KBM-7 (cell line): ENCODE measurements around the gene SPOPL.

ENCODE experiments used
- DNase-seq: peaks from one replicate; pipeline ENCODE4 v3.0.0-alpha.2; 2015
- in situ Hi-C: fragments of 300-500 bp; cut with MboI; formaldehyde crosslinking; loops from 2 replicates; pipeline ENCODE4 v1.14.3; 2020; ENCODE audit warnings: low sequenced_read_pairs, low pct_unique_long_range_greater_than_20kb, mixed read lengths

The SPOPL gene

GRCh38 chr2:138577066-138577465 lies 75.5 kb downstream of the SPOPL start:
- no peak for DNase-seq
- in situ Hi-C loops = no loop called here

- no peak for DNase-seq
- in situ Hi-C loops = no loop called here
Observed at GRCh38 chr2:138579556-138579955, 78.0 kb downstream of the SPOPL start.

- DNase-seq = no peak
- in situ Hi-C loops = no loop called here
Observed at GRCh38 chr2:138581909-138582308, 80.3 kb downstream of the SPOPL start.

GRCh38 chr2:138589663-138590062 lies 88.1 kb downstream of the SPOPL start:
- in situ Hi-C loops = no loop called here
- no peak for DNase-seq

- in situ Hi-C loops = no loop called here
- no peak for DNase-seq
Observed at GRCh38 chr2:138596403-138596802, 94.8 kb downstream of the SPOPL start.

GRCh38 chr2:138600732-138601457 lies 99.3 kb downstream of the SPOPL start:
- peak; percentile 7 for DNase-seq
- in situ Hi-C loops = no loop called here

- in situ Hi-C loops = no loop called here
- DNase-seq = no peak
Observed at GRCh38 chr2:138601458-138602165, 100.0 kb downstream of the SPOPL start.

GRCh38 chr2:138602166-138602460 lies 100.5 kb downstream of the SPOPL start:
- in situ Hi-C loops = no loop called here
- no peak for DNase-seq

GRCh38 chr2:138607746-138608145 lies 106.2 kb downstream of the SPOPL start:
- no peak for DNase-seq
- in situ Hi-C loops = no loop called here

GRCh38 chr2:138609446-138609845 lies 107.9 kb downstream of the SPOPL start:
- DNase-seq = no peak
- in situ Hi-C loops = no loop called here

GRCh38 chr2:138610201-138610953 lies 108.8 kb downstream of the SPOPL start:
- DNase-seq = no peak
- in situ Hi-C loops = no loop called here

- in situ Hi-C loops = no loop called here
- DNase-seq = no peak
Observed at GRCh38 chr2:138615257-138615656, 113.7 kb downstream of the SPOPL start.

- in situ Hi-C loops = no loop called here
- no peak for DNase-seq
Observed at GRCh38 chr2:138617026-138617425, 115.5 kb downstream of the SPOPL start.

GRCh38 chr2:138618971-138619370 lies 117.4 kb downstream of the SPOPL start:
- in situ Hi-C loops = no loop called here
- DNase-seq = no peak

- in situ Hi-C loops = no loop called here
- no peak for DNase-seq
Observed at GRCh38 chr2:138620431-138620830, 118.9 kb downstream of the SPOPL start.

- in situ Hi-C loops = no loop called here
- DNase-seq = no peak
Observed at GRCh38 chr2:138621139-138621538, 119.6 kb downstream of the SPOPL start.

GRCh38 chr2:138622613-138623012 lies 121.0 kb downstream of the SPOPL start:
- in situ Hi-C loops = no loop called here
- DNase-seq = peak; percentile 48
